Transverse colon (tissue), 4 donors: ENCODE data around the gene KPNA2.

ENCODE experiments used
- EP300 ChIP-seq: sonication (generic); formaldehyde crosslinking; IDR thresholded peaks from one replicate; pipeline ENCODE4 v1.6.1; 2017; ENCODE audit warnings: antibody characterized with exemption, low read depth
- POLR2A ChIP-seq: fragments of 450-650 bp; IDR thresholded peaks from one replicate; pipeline ENCODE4 v1.6.1; 2016; ENCODE audit warnings: antibody characterized with exemption, mild to moderate bottlenecking, moderate library complexity
- POLR2AphosphoS5 ChIP-seq, 3 donors: sonication (generic); formaldehyde crosslinking; IDR thresholded peaks; one replicate each; pipeline ENCODE4 v1.6.1; 2016; ENCODE audit warnings: antibody characterized with exemption in 3 of 3
- TF ChIP-seq, protein P1 (sequence below), 5 experiments: fragments of 200-600 bp in 3 of 5; fragments of 450-650 bp in 2 of 5; sonication (generic) in 3 of 5; IDR thresholded peaks; 1 replicate in 2 of 5; 2 replicates in 3 of 5; pipeline ENCODE4 v1.5.1; 2016 to 2017; ENCODE audit warnings: antibody characterized with exemption in 5 of 5, inconsistent platforms in 3 of 5, mild to moderate bottlenecking in 2 of 5, moderate library complexity in 1 of 5

- TF ChIP-seq, protein P1, sequence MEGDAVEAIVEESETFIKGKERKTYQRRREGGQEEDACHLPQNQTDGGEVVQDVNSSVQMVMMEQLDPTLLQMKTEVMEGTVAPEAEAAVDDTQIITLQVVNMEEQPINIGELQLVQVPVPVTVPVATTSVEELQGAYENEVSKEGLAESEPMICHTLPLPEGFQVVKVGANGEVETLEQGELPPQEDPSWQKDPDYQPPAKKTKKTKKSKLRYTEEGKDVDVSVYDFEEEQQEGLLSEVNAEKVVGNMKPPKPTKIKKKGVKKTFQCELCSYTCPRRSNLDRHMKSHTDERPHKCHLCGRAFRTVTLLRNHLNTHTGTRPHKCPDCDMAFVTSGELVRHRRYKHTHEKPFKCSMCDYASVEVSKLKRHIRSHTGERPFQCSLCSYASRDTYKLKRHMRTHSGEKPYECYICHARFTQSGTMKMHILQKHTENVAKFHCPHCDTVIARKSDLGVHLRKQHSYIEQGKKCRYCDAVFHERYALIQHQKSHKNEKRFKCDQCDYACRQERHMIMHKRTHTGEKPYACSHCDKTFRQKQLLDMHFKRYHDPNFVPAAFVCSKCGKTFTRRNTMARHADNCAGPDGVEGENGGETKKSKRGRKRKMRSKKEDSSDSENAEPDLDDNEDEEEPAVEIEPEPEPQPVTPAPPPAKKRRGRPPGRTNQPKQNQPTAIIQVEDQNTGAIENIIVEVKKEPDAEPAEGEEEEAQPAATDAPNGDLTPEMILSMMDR (IDR thresholded peaks at IDR 0.05) = no peak
- TF ChIP-seq POLR2AphosphoS5 (IDR thresholded peaks at IDR 0.05) (no peak), POLR2A (no peak), EP300 (no peak)
These were observed 991 bp downstream of the KPNA2 start for GRCh38 chr17:68036304-68037147.
